WTC11 (cell line): ENCODE results near the gene USP47.

Source experiments
- CREB1 ChIP-seq: sonication (generic); formaldehyde crosslinking; IDR thresholded peaks from 2 replicates; pipeline ENCODE4 v1.8.0; 2023; ENCODE audit warnings: mild to moderate bottlenecking, missing genetic modification reagents
- CTCF ChIP-seq: fragments of 200-600 bp; IDR thresholded peaks from 2 replicates; pipeline ENCODE4 v1.8.0; 2022; ENCODE audit warnings: antibody characterized with exemption
- E2F1 ChIP-seq: sonication (generic); formaldehyde crosslinking; IDR thresholded peaks from 2 replicates; pipeline ENCODE4 v1.8.0; 2022; ENCODE audit warnings: mild to moderate bottlenecking, missing genetic modification reagents
- ETV6 ChIP-seq: sonication (generic); formaldehyde crosslinking; IDR thresholded peaks from 2 replicates; pipeline ENCODE4 v1.8.1; 2022; ENCODE audit warnings: mild to moderate bottlenecking, missing genetic modification reagents
- TEAD1 ChIP-seq: sonication (generic); formaldehyde crosslinking; IDR thresholded peaks from 2 replicates; pipeline ENCODE4 v1.8.0; 2022; ENCODE audit warnings: mild to moderate bottlenecking, missing genetic modification reagents
- ZNF121 ChIP-seq: sonication (generic); formaldehyde crosslinking; IDR thresholded peaks from 2 replicates; pipeline ENCODE4 v1.8.0; 2023; ENCODE audit warnings: missing genetic modification reagents

- TF ChIP-seq CTCF, result no peak
- TF ChIP-seq CREB1 (CRISPR knock-in tag), result no peak
- TF ChIP-seq TEAD1 (CRISPR knock-in tag), result no peak
- no peak for TF ChIP-seq E2F1 (CRISPR knock-in tag)
- no peak for TF ChIP-seq ETV6 (CRISPR knock-in tag)
- no peak for TF ChIP-seq ZNF121
Observed at GRCh38 chr11:11864803-11865202, 23.0 kb downstream of the USP47 start.
